K562 (cell line): ENCODE results near the gene TOR1AIP1. TPM values are rescaled to one million over a fixed set of nuclear protein-coding genes. Genes with fewer than 3 reads are reported as not detected.

Experiments used
- GTF2F1 ChIP-seq: IDR thresholded peaks from 2 replicates; pipeline ENCODE4 v1.6.1; 2011; ENCODE audit warnings: low read depth, low read length, improper control_type of control experiment
- MBD1 ChIP-seq: fragments of 250-450 bp; sonication (Bioruptor Pico); IDR thresholded peaks from 2 replicates; pipeline ENCODE4 v1.8.0; 2022; ENCODE audit warnings: inconsistent platforms
- NEUROD1 ChIP-seq: fragments of 150-350 bp; IDR thresholded peaks from 2 replicates; pipeline ENCODE4 v1.6.1; 2014; ENCODE audit warnings: borderline replicate concordance, low read length, low read depth; ENCODE audit not compliant: partially characterized antibody
- PML ChIP-seq: IDR thresholded peaks from 2 replicates; pipeline ENCODE4 v1.6.1; 2012; ENCODE audit warnings: low read length, inconsistent platforms
- RB1 ChIP-seq: fragments of 450-650 bp; IDR thresholded peaks from 2 replicates; pipeline ENCODE4 v1.6.1; 2017; ENCODE audit warnings: low read depth, mild to moderate bottlenecking
- RBM14 ChIP-seq: fragments of 200-400 bp; formaldehyde crosslinking; IDR thresholded peaks from 2 replicates; pipeline ENCODE4 v1.6.1; 2018; ENCODE audit warnings: low read depth, mild to moderate bottlenecking, low read length, moderate library complexity, borderline replicate concordance; ENCODE audit not compliant: insufficient read depth
- RBM39 ChIP-seq: fragments of 200-400 bp; formaldehyde crosslinking; optimal IDR thresholded peaks from 2 replicates; pipeline ENCODE3; 2018; ENCODE audit warnings: low read depth, low read length
- RCOR1 ChIP-seq, 2 experiments: IDR thresholded peaks; 2 replicates each; pipeline ENCODE4 v1.6.1; 2012; ENCODE audit warnings: low read depth in 2 of 2, low read length in 2 of 2, borderline replicate concordance in 1 of 2, improper control_type of control experiment in 1 of 2
- RUNX1 ChIP-seq: sonication (generic); IDR thresholded peaks from 2 replicates; pipeline ENCODE4 v1.6.1; 2016; ENCODE audit warnings: antibody characterized with exemption, low read depth
- SAP30 ChIP-seq: fragments of 200-600 bp; sonication (generic); IDR thresholded peaks from 2 replicates; pipeline ENCODE4 v1.6.1; 2012; ENCODE audit warnings: borderline replicate concordance, low read depth, mild to moderate bottlenecking, moderate library complexity, low read length, control low read depth, inconsistent platforms; ENCODE audit not compliant: insufficient read depth, poor library complexity, severe bottlenecking
- SP1 ChIP-seq: sonication (generic); formaldehyde crosslinking; IDR thresholded peaks from 2 replicates; pipeline ENCODE4 v1.8.1; 2022; ENCODE audit warnings: mild to moderate bottlenecking, missing genetic modification reagents
- TBP ChIP-seq: optimal IDR thresholded peaks from 2 replicates; pipeline ENCODE3; 2011; ENCODE audit warnings: low read depth, low read length, improper control_type of control experiment
- U2AF1 ChIP-seq: fragments of 200-400 bp; formaldehyde crosslinking; optimal IDR thresholded peaks from 2 replicates; pipeline ENCODE3; 2017; ENCODE audit warnings: mild to moderate bottlenecking, low read depth, low read length, moderate library complexity
- ZC3H11A ChIP-seq: IDR thresholded peaks from 2 replicates; pipeline ENCODE4 v1.6.1; 2012; ENCODE audit warnings: low read depth, low read length, improper control_type of control experiment
- ZNF134 ChIP-seq: fragments of 250-450 bp; sonication (Bioruptor Pico); conservative IDR thresholded peaks from 2 replicates; pipeline ENCODE4 v1.4.0; 2020
- ZNF282 ChIP-seq: sonication (generic); formaldehyde crosslinking; IDR thresholded peaks from 2 replicates; pipeline ENCODE4 v1.8.1; 2023; ENCODE audit warnings: missing genetic modification reagents
- ZNF445 ChIP-seq: fragments of 250-450 bp; sonication (Bioruptor Pico); IDR thresholded peaks from 2 replicates; pipeline ENCODE4 v1.4.0; 2020; ENCODE audit warnings: low read depth, mild to moderate bottlenecking, moderate library complexity
- ZNF609 ChIP-seq: sonication (generic); formaldehyde crosslinking; IDR thresholded peaks from 2 replicates; pipeline ENCODE4 v1.8.1; 2023; ENCODE audit warnings: missing genetic modification reagents, mild to moderate bottlenecking, borderline replicate concordance
- ZNF766 ChIP-seq: fragments of 200-800 bp; sonication (Bioruptor generic); conservative IDR thresholded peaks from 2 replicates; pipeline ENCODE4 v1.6.1; 2016; ENCODE audit warnings: missing genetic modification characterization, missing compliant biosample characterization
- polyA plus RNA-seq, 8 experiments: library from polyadenylated mRNA; depleted of rRNA in 4 of 8; stranded (reverse) in 5 of 8; unstranded in 3 of 8; fragments of >200 nt; fragmentation: Nextera tagmentation in 2 of 8; fragmentation: Illumina TruSeq in 1 of 8; extraction: Ambion mirVana in 2 of 8; extraction: Trizol in 1 of 8; gene quantifications; 2 replicates each; pipeline versions ENCODE4 v1.2.1 to v1.2.3, GENCODE V29; 2011 to 2014; ENCODE audit warnings: inconsistent platforms in 1 of 8, missing spikeins in 1 of 8
- total RNA-seq, 7 experiments: library from RNA; depleted of rRNA in 6 of 7; stranded (reverse); fragments of >200 nt in 6 of 7; fragmentation: Illumina TruSeq in 2 of 7; extraction: Trizol in 2 of 7; gene quantifications; 2 replicates each; pipeline versions ENCODE4 v1.2.1 to v1.2.3, GENCODE V29; 2011 to 2021; ENCODE audit warnings: low replicate concordance in 1 of 7
- TF ChIP-seq, protein P1 (sequence below): IDR thresholded peaks from 2 replicates; pipeline ENCODE4 v1.6.1; 2016; ENCODE audit warnings: missing genetic modification characterization, missing compliant biosample characterization

TOR1AIP1 gene
- total and polyA plus RNA-seq, 9 of the 15 experiments (the other 6 are each of a cell fraction or from before 2014, with no cell fraction given) = 18.1 to 46.9 (median 35.5) TPM

DNA sequence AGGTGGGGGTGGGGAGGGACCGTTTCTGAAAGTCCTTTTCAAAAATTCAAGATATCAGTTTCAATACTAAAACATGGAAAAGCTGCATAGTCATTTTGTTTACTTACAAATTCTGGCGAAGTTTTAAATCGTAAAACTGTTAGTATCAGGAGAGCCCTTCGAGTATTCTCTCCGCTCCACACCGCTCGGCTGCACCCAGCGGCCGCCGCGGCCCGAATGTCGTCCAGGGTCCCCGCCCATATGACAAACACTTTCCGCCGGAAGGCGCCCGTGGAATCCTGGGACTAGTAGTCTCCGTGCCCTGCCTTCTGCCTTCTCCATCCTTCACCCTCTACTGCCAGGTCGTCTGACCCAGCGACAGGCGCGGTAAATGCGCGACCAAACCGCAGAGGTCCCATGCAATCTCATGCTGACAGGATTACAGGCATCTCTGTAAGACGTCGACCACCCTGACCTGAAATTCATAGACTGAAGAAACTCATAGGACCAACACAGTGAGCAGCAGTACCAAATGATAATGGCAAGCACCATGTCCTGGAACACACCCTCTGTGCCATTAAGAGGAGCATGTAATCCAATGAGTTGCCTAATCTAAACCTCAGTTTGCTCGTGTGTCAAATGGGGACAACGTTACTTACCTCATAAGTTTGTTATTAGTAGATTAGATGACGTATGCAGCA is 4.4 kb upstream of the TOR1AIP1 start, which contains the start of gene TOR1AIP2 (continued):
- TF ChIP-seq ZNF609 (CRISPR knock-in tag) (0 out of 2 replicates have a peak, but pooled peaks have one; percentile 69), SAP30 (no peak), RCOR1 (IDR thresholded peaks at IDR 0.05; ENCODE audit: borderline replicate concordance in 1 of 2, low read depth in 2 of 2, low read length in 2 of 2) (peak; percentile 58 to 81; a peak in 3 of 4 replicates), ZNF134 (CRISPR knock-in tag) (0 out of 2 replicates have a peak, but pooled peaks have one; percentile 38), GTF2F1 (peak; percentile 69; the same call in 1 of the 2 replicates), MBD1 (CRISPR knock-in tag) (no peak), RUNX1 (no peak), U2AF1 (no peak), ZNF766 (CRISPR knock-in tag) (0 out of 2 replicates have a peak, but pooled peaks have one; percentile 61), ZNF282 (CRISPR knock-in tag) (no peak), RBM39 (no peak), RBM14 (no peak), PML (peak; percentile 95), ZC3H11A (0 out of 2 replicates have a peak, but pooled peaks have one; percentile 66), SP1 (CRISPR knock-in tag) (peak; percentile 89), RB1 (peak; percentile 54; the same call in 1 of the 2 replicates), TBP (peak; percentile 91), ZNF445 (CRISPR knock-in tag) (no peak), NEUROD1 (no peak)
- TF ChIP-seq, protein P1, sequence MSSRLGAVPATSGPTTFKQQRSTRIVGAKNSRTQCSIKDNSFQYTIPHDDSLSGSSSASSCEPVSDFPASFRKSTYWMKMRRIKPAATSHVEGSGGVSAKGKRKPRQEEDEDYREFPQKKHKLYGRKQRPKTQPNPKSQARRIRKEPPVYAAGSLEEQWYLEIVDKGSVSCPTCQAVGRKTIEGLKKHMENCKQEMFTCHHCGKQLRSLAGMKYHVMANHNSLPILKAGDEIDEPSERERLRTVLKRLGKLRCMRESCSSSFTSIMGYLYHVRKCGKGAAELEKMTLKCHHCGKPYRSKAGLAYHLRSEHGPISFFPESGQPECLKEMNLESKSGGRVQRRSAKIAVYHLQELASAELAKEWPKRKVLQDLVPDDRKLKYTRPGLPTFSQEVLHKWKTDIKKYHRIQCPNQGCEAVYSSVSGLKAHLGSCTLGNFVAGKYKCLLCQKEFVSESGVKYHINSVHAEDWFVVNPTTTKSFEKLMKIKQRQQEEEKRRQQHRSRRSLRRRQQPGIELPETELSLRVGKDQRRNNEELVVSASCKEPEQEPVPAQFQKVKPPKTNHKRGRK (tag) = no peak
